ENCODE results near the gene CKS1B.

Gene CKS1B

GRCh38 chr1:155026588-155026987, 52.1 kb downstream of the CKS1B start:
- no peak for FAIRE-seq
- DNase-seq (ENCODE audit: insufficient read length, low spot score), result no peak

All from HTR-8/SVneo (cell line).